B cell (primary cell): ENCODE results near the gene PABPN1.

ENCODE experiments used
- EZH2 ChIP-seq: IDR thresholded peaks from 2 replicates; pipeline ENCODE4 v1.6.1; 2012; ENCODE audit warnings: borderline replicate concordance, low read depth, mild to moderate bottlenecking, moderate library complexity, low read length; ENCODE audit not compliant: insufficient read depth, poor library complexity, severe bottlenecking
- TF ChIP-seq, protein P1 (sequence below): fragments of 200-600 bp; IDR thresholded peaks from one replicate; pipeline ENCODE4 v1.8.0; 2022; ENCODE audit warnings: antibody characterized with exemption, mild to moderate bottlenecking

- TF ChIP-seq, protein P1, sequence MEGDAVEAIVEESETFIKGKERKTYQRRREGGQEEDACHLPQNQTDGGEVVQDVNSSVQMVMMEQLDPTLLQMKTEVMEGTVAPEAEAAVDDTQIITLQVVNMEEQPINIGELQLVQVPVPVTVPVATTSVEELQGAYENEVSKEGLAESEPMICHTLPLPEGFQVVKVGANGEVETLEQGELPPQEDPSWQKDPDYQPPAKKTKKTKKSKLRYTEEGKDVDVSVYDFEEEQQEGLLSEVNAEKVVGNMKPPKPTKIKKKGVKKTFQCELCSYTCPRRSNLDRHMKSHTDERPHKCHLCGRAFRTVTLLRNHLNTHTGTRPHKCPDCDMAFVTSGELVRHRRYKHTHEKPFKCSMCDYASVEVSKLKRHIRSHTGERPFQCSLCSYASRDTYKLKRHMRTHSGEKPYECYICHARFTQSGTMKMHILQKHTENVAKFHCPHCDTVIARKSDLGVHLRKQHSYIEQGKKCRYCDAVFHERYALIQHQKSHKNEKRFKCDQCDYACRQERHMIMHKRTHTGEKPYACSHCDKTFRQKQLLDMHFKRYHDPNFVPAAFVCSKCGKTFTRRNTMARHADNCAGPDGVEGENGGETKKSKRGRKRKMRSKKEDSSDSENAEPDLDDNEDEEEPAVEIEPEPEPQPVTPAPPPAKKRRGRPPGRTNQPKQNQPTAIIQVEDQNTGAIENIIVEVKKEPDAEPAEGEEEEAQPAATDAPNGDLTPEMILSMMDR: no peak
- no peak for TF ChIP-seq EZH2
Measured at GRCh38 chr14:23297611-23298277, 23.5 kb upstream of the PABPN1 start.
